DMS114 treated with DMSO at 0.1 percent for 48 hours (cell line): ENCODE measurements around the gene CRYBA1.
"Not testable (repeated sequence)": the region's sequence is repeated elsewhere in the genome, so short reads cannot be mapped to it uniquely, and the experiment has no call there.

Source experiments
- DNase-seq: peaks from one replicate; lab custom pipeline; 2025; ENCODE audit not compliant: unreplicated experiment; lab: John Stamatoyannopoulos, UW

Gene CRYBA1

GRCh38 chr17:29237476-29238132, 9.1 kb upstream of the CRYBA1 start:
- DNase-seq, result no peak

GRCh38 chr17:29238133-29238850, 8.4 kb upstream of the CRYBA1 start:
- no peak for DNase-seq

GRCh38 chr17:29240477-29240876, 6.2 kb upstream of the CRYBA1 start:
- no peak for DNase-seq

- no peak for DNase-seq
Observed at GRCh38 chr17:29240968-29241963, 5.4 kb upstream of the CRYBA1 start.

DNA sequence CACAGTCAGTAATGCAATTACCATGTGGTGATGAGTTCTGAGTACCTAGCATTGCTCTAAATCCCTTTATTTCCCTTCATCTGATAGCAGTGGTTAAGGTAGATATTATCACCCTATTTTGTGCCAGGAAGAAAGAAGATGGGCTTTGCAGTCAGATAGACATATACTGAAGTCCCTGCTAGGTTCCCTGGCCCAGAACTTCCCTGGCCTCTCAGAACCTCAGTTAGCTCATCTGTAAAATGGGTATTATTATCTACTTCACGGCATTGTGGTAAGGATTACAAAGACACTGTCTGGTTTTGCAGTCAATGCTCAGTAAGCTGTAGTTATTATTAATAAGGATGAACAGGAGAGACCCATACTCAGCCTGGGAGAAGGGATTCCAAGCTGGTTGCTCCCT, 4.6 kb upstream of the CRYBA1 start:
- no peak for DNase-seq

- no peak for DNase-seq
Observed at GRCh38 chr17:29242790-29243189, 3.9 kb upstream of the CRYBA1 start.

- no peak for DNase-seq
Observed at GRCh38 chr17:29243792-29244191, 2.9 kb upstream of the CRYBA1 start.

DNA sequence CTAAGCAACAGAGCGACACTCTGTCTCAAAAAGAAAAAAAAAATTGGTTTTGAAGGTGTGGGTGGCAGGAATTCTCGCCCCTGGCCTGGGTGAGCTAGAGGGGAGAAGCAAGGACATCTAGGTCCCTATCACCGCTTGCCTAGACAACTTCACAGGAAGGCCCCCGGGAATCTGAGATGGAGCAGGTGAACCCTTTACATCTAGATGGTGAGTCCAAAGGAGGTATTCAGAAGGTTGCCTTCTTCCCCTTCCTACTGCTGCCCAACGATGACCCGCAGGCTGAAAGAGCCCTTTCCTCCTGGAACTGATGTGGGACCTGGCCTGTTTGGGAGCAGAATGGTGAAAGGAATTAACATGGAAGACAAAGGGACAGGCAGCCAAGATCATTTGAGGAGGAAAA, 1.3 kb upstream of the CRYBA1 start:
- no peak for DNase-seq

DNA sequence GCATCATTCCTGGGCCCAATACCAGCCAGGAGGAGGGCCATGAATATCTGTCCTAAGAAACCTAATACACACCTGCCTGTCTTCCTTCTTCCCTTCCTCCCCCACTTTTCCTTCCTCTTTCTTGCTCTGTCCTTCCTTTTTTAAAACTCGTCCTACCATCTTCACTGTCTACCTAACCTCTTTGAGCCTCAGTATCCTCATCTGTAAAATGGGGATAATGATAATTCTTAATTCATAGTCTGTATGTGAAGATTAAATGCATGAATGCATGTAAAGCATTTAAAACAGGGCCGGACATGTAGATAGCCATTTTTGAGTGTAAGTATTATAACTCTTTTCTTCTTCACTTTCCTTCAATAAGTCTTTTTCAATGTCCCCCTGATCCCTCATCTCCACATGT, 560 bp downstream of the CRYBA1 start:
- DNase-seq, result no peak

DNA sequence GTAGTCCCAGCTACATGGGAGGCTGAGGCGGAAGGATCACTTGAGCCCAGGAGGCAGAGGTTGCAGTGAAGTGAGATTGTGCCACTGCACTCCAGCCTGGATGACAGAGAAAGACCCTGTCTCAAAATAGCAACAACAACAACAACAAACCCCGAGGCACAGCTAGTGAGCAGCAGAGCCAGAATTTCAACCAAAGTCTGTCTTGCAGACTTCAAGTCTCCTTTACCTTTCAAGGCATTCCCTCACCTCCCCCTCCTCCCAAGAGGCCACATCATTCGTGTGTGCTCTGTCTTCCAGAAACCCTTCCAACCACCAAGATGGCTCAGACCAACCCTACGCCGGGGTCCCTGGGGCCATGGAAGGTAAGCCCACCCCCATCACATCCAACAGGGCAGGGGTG, 2.2 kb downstream of the CRYBA1 start:
- no peak for DNase-seq

GRCh38 chr17:29250666-29251065, 4.0 kb downstream of the CRYBA1 start:
- DNase-seq, result no peak

GRCh38 chr17:29251184-29251583, 4.5 kb downstream of the CRYBA1 start:
- no peak for DNase-seq

DNA sequence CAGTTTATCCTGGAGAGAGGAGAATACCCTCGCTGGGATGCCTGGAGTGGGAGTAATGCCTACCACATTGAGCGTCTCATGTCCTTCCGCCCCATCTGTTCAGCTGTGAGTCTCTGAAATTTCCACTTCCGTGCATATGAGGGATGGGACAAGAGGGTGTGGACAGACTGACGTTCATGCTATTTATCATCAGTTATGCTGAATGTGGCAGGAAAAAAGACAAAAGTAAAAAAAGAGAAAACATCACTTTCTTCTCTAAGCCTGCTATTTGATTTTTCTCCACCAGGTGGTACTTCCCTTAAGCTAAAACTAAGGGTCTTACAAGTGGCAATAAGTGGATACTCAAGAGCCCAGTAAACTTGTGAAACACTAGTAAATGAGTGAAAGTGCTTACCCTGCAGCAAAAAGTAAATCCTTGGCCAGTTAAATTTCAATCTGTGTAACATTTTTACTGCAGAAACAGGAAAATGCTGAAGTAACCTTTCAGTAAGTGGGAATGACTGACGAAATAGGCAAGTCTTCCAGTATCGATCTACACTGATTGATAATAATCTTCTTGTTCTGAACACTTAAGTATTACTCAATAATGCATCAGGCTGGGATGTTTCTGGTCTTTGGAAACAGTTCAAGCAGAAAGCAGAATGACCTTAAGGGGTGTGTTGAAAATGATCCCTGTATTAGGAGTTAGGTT, 5.6 kb downstream of the CRYBA1 start:
- DNase-seq, result peak; percentile 50

DNA sequence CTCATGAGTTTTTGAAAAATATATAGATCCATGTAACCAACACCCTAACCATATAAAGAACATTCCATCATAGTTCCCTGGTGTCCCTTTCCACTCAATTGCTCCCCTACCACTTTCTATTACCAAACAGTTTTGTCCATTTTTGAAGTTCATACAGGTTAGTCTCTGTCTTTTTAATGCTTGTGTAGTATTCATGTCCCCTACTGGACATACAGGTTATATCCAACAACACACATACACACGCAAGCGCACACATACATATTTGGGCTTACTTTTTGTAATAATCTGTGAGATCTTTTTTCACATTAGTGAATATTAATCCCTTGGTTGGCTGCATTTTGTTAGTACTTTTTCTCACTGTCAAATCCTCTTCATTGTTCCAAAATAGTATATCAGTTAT, 6.4 kb downstream of the CRYBA1 start:
- DNase-seq, result no peak

DNA sequence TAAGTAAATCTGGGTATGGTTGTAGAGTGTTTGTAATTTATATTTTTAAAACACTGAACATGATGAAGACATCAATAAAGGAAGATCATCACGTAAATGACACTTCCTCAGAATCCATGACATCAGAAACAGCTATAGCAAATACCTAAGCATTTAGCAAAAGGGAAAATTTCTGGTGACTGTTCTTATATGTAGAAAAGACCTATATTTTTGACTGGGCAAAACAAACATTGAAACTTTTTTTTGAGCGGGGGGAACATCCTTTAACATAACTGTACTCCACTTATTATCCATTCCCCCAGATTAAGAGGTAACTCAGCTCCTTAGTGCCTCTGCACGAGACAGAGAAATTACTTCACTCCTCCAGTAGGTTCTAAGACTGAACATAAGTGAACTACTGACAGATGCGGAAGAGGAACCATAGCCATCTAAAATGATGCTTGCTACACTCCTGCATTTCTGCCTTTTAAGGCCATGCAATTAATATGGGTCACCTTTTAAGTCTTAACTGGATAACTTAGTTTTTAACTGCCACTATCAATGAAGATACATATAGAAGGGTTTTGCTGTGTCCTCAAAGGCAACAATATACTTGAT, 9.4 kb downstream of the CRYBA1 start:
- no peak for DNase-seq

- DNase-seq, result no peak
Observed at GRCh38 chr17:29256735-29257466, 10.2 kb downstream of the CRYBA1 start.

GRCh38 chr17:29257756-29258155, 11.1 kb downstream of the CRYBA1 start:
- DNase-seq, result no peak

GRCh38 chr17:29263916-29264315, 17.3 kb downstream of the CRYBA1 start:
- DNase-seq, result no peak

DNA sequence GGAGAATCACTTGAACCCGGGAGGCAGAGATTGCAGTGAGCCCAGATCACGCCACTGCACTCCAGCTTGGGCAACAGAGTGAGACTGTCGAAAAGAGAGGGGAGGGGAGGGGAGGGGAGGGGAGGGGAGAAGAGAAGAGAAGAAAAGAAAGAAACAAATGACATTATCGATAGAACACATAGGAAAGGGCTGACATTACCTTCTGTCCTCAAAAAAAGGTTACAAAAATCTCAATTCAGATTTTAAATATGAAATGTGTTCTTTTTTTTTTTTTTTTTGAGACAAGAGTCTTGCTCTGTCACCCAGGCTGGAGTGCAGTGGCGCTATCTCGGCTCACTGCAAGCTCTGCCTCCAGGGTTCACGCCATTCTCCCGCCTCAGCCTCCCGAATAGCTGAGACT, 25.3 kb downstream of the CRYBA1 start:
- DNase-seq, result not testable (repeated sequence)

GRCh38 chr17:29273924-29274323, 27.3 kb downstream of the CRYBA1 start:
- DNase-seq, result no peak
